HEK293 (cell line): Measurements from ENCODE around the gene ROS1.

Experiments used
- EGR2 ChIP-seq: fragments of 450-650 bp; formaldehyde crosslinking; IDR thresholded peaks from 2 replicates; pipeline ENCODE4 v1.5.1; 2016; ENCODE audit warnings: low read depth, missing biosample characterization, missing genetic modification characterization
- FEZF1 ChIP-seq: fragments of 450-650 bp; formaldehyde crosslinking; IDR thresholded peaks from 2 replicates; pipeline ENCODE4 v1.5.1; 2016; ENCODE audit warnings: missing biosample characterization, missing genetic modification characterization
- KLF10 ChIP-seq: fragments of 450-650 bp; IDR thresholded peaks from 2 replicates; pipeline ENCODE4 v1.5.1; 2018; ENCODE audit warnings: missing biosample characterization, mild to moderate bottlenecking, missing genetic modification characterization
- KLF8 ChIP-seq: fragments of 450-650 bp; formaldehyde crosslinking; IDR thresholded peaks from 2 replicates; pipeline ENCODE4 v1.5.1; 2016; ENCODE audit warnings: missing biosample characterization, missing genetic modification characterization
- TRIM28 ChIP-seq: IDR thresholded peaks from 2 replicates; pipeline ENCODE4 v1.6.1; 2011; ENCODE audit warnings: low read length, control low read depth, borderline replicate concordance
- ZBTB10 ChIP-seq: fragments of 450-650 bp; formaldehyde crosslinking; IDR thresholded peaks from 2 replicates; pipeline ENCODE4 v1.5.1; 2016; ENCODE audit warnings: missing biosample characterization, missing genetic modification characterization
- ZBTB20 ChIP-seq: fragments of 450-650 bp; formaldehyde crosslinking; IDR thresholded peaks from 2 replicates; pipeline ENCODE4 v1.5.1; 2016; ENCODE audit warnings: missing biosample characterization, missing genetic modification characterization
- ZBTB6 ChIP-seq: fragments of 450-650 bp; formaldehyde crosslinking; IDR thresholded peaks from 2 replicates; pipeline ENCODE4 v1.5.1; 2017; ENCODE audit warnings: missing biosample characterization, missing genetic modification characterization
- ZEB2 ChIP-seq: fragments of 450-650 bp; formaldehyde crosslinking; IDR thresholded peaks from 2 replicates; pipeline ENCODE4 v1.5.1; 2016; ENCODE audit warnings: missing biosample characterization, missing genetic modification characterization
- ZFP3 ChIP-seq: fragments of 450-650 bp; formaldehyde crosslinking; IDR thresholded peaks from 2 replicates; pipeline ENCODE4 v1.5.1; 2016; ENCODE audit warnings: low read depth, missing biosample characterization, missing genetic modification characterization
- ZNF175 ChIP-seq: fragments of 450-650 bp; formaldehyde crosslinking; IDR thresholded peaks from 2 replicates; pipeline ENCODE4 v1.5.1; 2016; ENCODE audit warnings: missing biosample characterization, missing genetic modification characterization
- ZNF600 ChIP-seq: fragments of 450-650 bp; formaldehyde crosslinking; IDR thresholded peaks from 2 replicates; pipeline ENCODE4 v1.5.1; 2016; ENCODE audit warnings: missing biosample characterization, missing genetic modification characterization
- ZNF777 ChIP-seq: fragments of 450-650 bp; formaldehyde crosslinking; IDR thresholded peaks from 2 replicates; pipeline ENCODE4 v1.5.1; 2017; ENCODE audit warnings: missing biosample characterization, missing genetic modification characterization, borderline replicate concordance
- TF ChIP-seq, protein P1 (sequence below): fragments of 450-650 bp; formaldehyde crosslinking; conservative IDR thresholded peaks from 2 replicates; pipeline ENCODE4 v1.5.1; 2016; ENCODE audit warnings: low read depth, missing biosample characterization, missing genetic modification characterization
- TF ChIP-seq, protein P2 (sequence below): fragments of 450-650 bp; formaldehyde crosslinking; IDR thresholded peaks from 2 replicates; pipeline ENCODE4 v1.5.1; 2016; ENCODE audit warnings: missing biosample characterization, missing genetic modification characterization

ROS1 gene

DNA sequence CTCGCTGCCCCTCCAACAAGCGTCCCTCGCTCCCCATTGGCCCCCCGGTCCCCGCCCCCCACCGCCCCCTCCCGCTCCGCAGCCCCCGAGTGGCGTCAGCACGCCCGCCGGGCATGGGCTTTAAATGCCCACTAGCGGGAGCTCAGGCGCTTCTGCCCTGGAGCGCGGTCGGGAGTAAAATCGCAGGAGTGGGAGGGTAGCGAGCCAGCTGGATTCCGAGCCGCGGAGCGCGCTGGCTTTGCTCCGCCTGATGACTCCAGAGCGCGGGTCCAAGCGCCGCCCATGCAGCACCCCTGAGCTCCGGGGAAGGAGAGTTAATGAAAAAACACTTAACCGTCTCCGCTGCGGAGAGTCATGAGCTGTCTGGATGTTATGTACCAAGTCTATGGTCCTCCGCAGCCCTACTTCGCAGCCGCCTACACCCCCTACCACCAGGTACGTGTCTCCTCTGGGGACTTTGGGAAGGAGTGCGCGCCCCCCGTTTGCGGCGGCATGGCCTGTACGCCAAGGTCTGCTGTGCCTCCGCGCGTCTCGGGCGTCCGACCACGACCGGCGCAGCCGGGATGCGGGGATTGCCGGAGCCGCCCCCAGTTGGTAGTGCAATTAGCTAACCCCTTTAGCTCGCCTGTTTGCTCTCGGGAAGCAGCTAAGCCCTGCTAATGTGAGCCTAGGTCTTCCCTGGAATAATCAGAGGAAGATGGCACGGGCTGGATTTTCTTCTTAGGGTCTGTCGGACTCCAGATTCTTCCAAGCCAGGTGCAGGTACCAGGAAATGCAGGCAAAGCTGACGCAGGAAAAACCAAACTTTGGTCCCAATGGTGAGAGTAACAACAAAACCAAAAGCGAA is 160.1 kb downstream of the ROS1 start, which contains the start of gene VGLL2 (continued):
- TF ChIP-seq, protein P1, sequence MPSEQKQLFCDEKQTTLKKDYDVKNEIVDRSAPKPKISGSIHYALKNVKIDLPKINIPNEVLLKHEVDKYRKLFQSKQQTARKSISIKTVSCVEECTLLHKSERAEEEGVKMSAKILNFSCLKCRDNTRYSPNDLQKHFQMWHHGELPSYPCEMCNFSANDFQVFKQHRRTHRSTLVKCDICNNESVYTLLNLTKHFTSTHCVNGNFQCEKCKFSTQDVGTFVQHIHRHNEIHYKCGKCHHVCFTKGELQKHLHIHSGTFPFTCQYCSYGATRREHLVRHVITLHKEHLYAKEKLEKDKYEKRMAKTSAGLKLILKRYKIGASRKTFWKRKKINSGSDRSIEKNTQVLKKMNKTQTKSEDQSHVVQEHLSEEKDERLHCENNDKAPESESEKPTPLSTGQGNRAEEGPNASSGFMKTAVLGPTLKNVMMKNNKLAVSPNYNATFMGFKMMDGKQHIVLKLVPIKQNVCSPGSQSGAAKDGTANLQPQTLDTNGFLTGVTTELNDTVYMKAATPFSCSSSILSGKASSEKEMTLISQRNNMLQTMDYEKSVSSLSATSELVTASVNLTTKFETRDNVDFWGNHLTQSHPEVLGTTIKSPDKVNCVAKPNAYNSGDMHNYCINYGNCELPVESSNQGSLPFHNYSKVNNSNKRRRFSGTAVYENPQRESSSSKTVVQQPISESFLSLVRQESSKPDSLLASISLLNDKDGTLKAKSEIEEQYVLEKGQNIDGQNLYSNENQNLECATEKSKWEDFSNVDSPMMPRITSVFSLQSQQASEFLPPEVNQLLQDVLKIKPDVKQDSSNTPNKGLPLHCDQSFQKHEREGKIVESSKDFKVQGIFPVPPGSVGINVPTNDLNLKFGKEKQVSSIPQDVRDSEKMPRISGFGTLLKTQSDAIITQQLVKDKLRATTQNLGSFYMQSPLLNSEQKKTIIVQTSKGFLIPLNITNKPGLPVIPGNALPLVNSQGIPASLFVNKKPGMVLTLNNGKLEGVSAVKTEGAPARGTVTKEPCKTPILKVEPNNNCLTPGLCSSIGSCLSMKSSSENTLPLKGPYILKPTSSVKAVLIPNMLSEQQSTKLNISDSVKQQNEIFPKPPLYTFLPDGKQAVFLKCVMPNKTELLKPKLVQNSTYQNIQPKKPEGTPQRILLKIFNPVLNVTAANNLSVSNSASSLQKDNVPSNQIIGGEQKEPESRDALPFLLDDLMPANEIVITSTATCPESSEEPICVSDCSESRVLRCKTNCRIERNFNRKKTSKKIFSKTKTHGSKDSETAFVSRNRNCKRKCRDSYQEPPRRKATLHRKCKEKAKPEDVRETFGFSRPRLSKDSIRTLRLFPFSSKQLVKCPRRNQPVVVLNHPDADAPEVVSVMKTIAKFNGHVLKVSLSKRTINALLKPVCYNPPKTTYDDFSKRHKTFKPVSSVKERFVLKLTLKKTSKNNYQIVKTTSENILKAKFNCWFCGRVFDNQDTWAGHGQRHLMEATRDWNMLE (tag by site-specific recombination), result no peak
- TF ChIP-seq ZBTB10, result peak; percentile 56; the same call in 1 of the 2 replicates
- TF ChIP-seq ZNF777 (tag by site-specific recombination), result 0 out of 2 replicates have a peak, but pooled peaks have one; percentile 38
- peak; percentile 91 for TF ChIP-seq ZNF600 (tag by site-specific recombination)
- peak; percentile 65 for TF ChIP-seq ZEB2 (tag by site-specific recombination)
- no peak for TF ChIP-seq TRIM28
- TF ChIP-seq, protein P2, sequence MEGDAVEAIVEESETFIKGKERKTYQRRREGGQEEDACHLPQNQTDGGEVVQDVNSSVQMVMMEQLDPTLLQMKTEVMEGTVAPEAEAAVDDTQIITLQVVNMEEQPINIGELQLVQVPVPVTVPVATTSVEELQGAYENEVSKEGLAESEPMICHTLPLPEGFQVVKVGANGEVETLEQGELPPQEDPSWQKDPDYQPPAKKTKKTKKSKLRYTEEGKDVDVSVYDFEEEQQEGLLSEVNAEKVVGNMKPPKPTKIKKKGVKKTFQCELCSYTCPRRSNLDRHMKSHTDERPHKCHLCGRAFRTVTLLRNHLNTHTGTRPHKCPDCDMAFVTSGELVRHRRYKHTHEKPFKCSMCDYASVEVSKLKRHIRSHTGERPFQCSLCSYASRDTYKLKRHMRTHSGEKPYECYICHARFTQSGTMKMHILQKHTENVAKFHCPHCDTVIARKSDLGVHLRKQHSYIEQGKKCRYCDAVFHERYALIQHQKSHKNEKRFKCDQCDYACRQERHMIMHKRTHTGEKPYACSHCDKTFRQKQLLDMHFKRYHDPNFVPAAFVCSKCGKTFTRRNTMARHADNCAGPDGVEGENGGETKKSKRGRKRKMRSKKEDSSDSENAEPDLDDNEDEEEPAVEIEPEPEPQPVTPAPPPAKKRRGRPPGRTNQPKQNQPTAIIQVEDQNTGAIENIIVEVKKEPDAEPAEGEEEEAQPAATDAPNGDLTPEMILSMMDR (tag by site-specific recombination), result peak; percentile 37; the same call in 1 of the 2 replicates
- peak; percentile 54; the same call in 1 of the 2 replicates for TF ChIP-seq EGR2 (tag by site-specific recombination)
- TF ChIP-seq ZBTB6 (tag by site-specific recombination), result peak; percentile 92
- TF ChIP-seq ZBTB20, result peak; percentile 68
- TF ChIP-seq ZFP3, result no peak
- no peak for TF ChIP-seq FEZF1
- TF ChIP-seq KLF10 (tag by site-specific recombination), result peak; percentile 54; the same call in 1 of the 2 replicates
- TF ChIP-seq ZNF175 (tag by site-specific recombination), result no peak
- TF ChIP-seq KLF8 (tag by site-specific recombination), result no peak; the same call in 1 of the 2 replicates
- TF ChIP-seq, all 188 proteins: peak for 30
